A549 (cell line): Measurements from ENCODE around the gene OR10W1. TPM values are rescaled to one million over a fixed set of nuclear protein-coding genes. Genes with fewer than 3 reads are reported as not detected.

Experiments used
- ATAC-seq, 2 experiments: fragments of 200-7000 bp in 1 of 2; fragments of >200 bp in 1 of 2; cut with Nextera tagmentation in 1 of 2; cut with Tn5 transposase in 1 of 2; 3 replicates each; pipeline versions ENCODE4 v1.8.0 to v1.9.1; 2018 to 2020; ENCODE audit warnings: mild to moderate bottlenecking in 1 of 2, moderate library complexity in 1 of 2
- CTCF ChIA-PET: fragments of 300-600 bp; sonication (Branson Sonifier 250); formaldehyde crosslinking; extraction: SDS; loops from one replicate; lab custom pipeline; 2021; ENCODE audit warnings: antibody characterized with exemption, inconsistent platforms; lab: Yijun Ruan, JAX
- POLR2A ChIA-PET: fragments of 350-600 bp; formaldehyde crosslinking; extraction: SDS; loops from one replicate; lab custom pipeline; 2021; ENCODE audit warnings: antibody characterized with exemption, inconsistent platforms; lab: Yijun Ruan, JAX
- DNase-seq, 2 experiments: peaks; one replicate each; pipeline versions ENCODE4 v3.0.0 to v3.0.0-alpha.2; 2011 to 2016; ENCODE audit warnings: low read depth in 1 of 2, low spot score in 1 of 2
- FAIRE-seq: peaks from 2 replicates; lab custom pipeline; 2011; peaks lifted over from hg19 to GRCh38; lab: Jason Lieb, UNC
- H3K27ac ChIP-seq, 2 experiments: fragments of >200 bp; sonication (Bioruptor Twin); formaldehyde crosslinking; 3 replicates each; pipeline ENCODE4 v1.5.1; 2016 to 2017
- H3K4me1 ChIP-seq: fragments of >200 bp; sonication (Bioruptor Twin); formaldehyde crosslinking; 3 replicates; pipeline ENCODE4 v1.6.1; 2016
- H3K4me2 ChIP-seq: fragments of >200 bp; sonication (Bioruptor Twin); formaldehyde crosslinking; 3 replicates; pipeline ENCODE4 v1.6.1; 2016
- H3K4me3 ChIP-seq: fragments of >200 bp; sonication (Bioruptor Twin); formaldehyde crosslinking; 3 replicates; pipeline ENCODE4 v1.5.1; 2016
- H3K9me3 ChIP-seq: fragments of >200 bp; sonication (Bioruptor Twin); formaldehyde crosslinking; 3 replicates; pipeline ENCODE4 v1.6.1; 2016
- CBX2 ChIP-seq: fragments of 200-600 bp; sonication (generic); IDR thresholded peaks from 2 replicates; pipeline ENCODE4 v1.6.1; 2016; ENCODE audit warnings: low read depth, mild to moderate bottlenecking, borderline replicate concordance
- CHD4 ChIP-seq: fragments of 200-600 bp; sonication (generic); IDR thresholded peaks from 2 replicates; pipeline ENCODE4 v1.6.1; 2016; ENCODE audit warnings: antibody characterized with exemption, mild to moderate bottlenecking, borderline replicate concordance
- EHF ChIP-seq: fragments of 250-450 bp; sonication (Bioruptor Pico); IDR thresholded peaks from 2 replicates; pipeline ENCODE4 v1.5.0; 2020; ENCODE audit warnings: mild to moderate bottlenecking
- ESRRA ChIP-seq: fragments of 150-350 bp; IDR thresholded peaks from 2 replicates; pipeline ENCODE4 v1.6.1; 2014; ENCODE audit warnings: mild to moderate bottlenecking, low read length, borderline replicate concordance
- FOXS1 ChIP-seq: fragments of 250-450 bp; sonication (Bioruptor Pico); IDR thresholded peaks from 2 replicates; pipeline ENCODE4 v1.5.0; 2020; ENCODE audit warnings: mild to moderate bottlenecking, moderate library complexity
- GATA3 ChIP-seq: IDR thresholded peaks from 2 replicates; pipeline ENCODE4 v1.6.1; 2012; ENCODE audit warnings: borderline replicate concordance
- HDAC2 ChIP-seq: fragments of 200-600 bp; sonication (generic); IDR thresholded peaks from 2 replicates; pipeline ENCODE4 v1.6.1; 2016
- HEYL ChIP-seq: fragments of 250-450 bp; sonication (Bioruptor Pico); IDR thresholded peaks from 2 replicates; pipeline ENCODE4 v1.8.0; 2021; ENCODE audit warnings: mild to moderate bottlenecking, moderate library complexity
- HOXA7 ChIP-seq: fragments of 250-450 bp; sonication (Bioruptor Pico); IDR thresholded peaks from 2 replicates; pipeline ENCODE4 v1.5.0; 2020; ENCODE audit warnings: mild to moderate bottlenecking, moderate library complexity
- JUN ChIP-seq, 2 experiments: fragments of >200 bp; sonication (Bioruptor Twin); formaldehyde crosslinking; IDR thresholded peaks; 2 replicates in 1 of 2; 3 replicates in 1 of 2; pipeline ENCODE4 v1.6.1; 2016 to 2017
- KDM1A ChIP-seq: fragments of 200-600 bp; sonication (generic); IDR thresholded peaks from 2 replicates; pipeline ENCODE4 v1.6.1; 2016; ENCODE audit warnings: low read depth, mild to moderate bottlenecking
- MAFK ChIP-seq: fragments of 450-650 bp; IDR thresholded peaks from 2 replicates; pipeline ENCODE4 v1.6.1; 2014; ENCODE audit not compliant: partially characterized antibody
- MAZ ChIP-seq: fragments of 150-350 bp; IDR thresholded peaks from 2 replicates; pipeline ENCODE4 v1.6.1; 2014; ENCODE audit warnings: antibody characterized with exemption, low read depth, low read length, borderline replicate concordance
- MYC ChIP-seq: IDR thresholded peaks from 2 replicates; pipeline ENCODE4 v1.6.1; 2012; ENCODE audit warnings: mild to moderate bottlenecking, inconsistent platforms, low read length, improper control_type of control experiment, borderline replicate concordance
- NR3C1 ChIP-seq: fragments of >200 bp; sonication (Bioruptor Twin); formaldehyde crosslinking; IDR thresholded peaks from 3 replicates; pipeline ENCODE4 v1.6.1; 2017
- POLR2A ChIP-seq: IDR thresholded peaks from 2 replicates; pipeline ENCODE4 v1.6.1; 2012; ENCODE audit warnings: mild to moderate bottlenecking, low read length
- POLR2AphosphoS2 ChIP-seq: conservative IDR thresholded peaks from 2 replicates; pipeline ENCODE4 v1.6.1; 2012; ENCODE audit warnings: low read length, improper control_type of control experiment, inconsistent platforms
- TFCP2L1 ChIP-seq: fragments of 250-450 bp; sonication (Bioruptor Pico); IDR thresholded peaks from 2 replicates; pipeline ENCODE4 v1.5.0; 2021; ENCODE audit warnings: mild to moderate bottlenecking
- USF2 ChIP-seq: fragments of 450-650 bp; IDR thresholded peaks from 2 replicates; pipeline ENCODE4 v1.6.1; 2014; ENCODE audit warnings: antibody characterized with exemption
- ZC3H11A ChIP-seq: fragments of 450-650 bp; IDR thresholded peaks from 2 replicates; pipeline ENCODE4 v1.6.1; 2014; ENCODE audit warnings: antibody characterized with exemption, mild to moderate bottlenecking
- ZSCAN20 ChIP-seq: fragments of 250-450 bp; sonication (Bioruptor Pico); IDR thresholded peaks from 2 replicates; pipeline ENCODE4 v1.8.0; 2022; ENCODE audit warnings: mild to moderate bottlenecking, moderate library complexity
- WGBS: methylation state at CpG from one replicate; pipeline ENCODE4 v1.1.6; 2017; ENCODE audit errors: missing lambda C conversion rate; 5-methylcytosine and 5-hydroxymethylcytosine counted together
- polyA plus RNA-seq, 4 experiments: library from polyadenylated mRNA; depleted of rRNA in 3 of 4; stranded (reverse); fragments of >200 nt; fragmentation: RNase III in 1 of 4; extraction: RNeasy Plus Mini Kit Qiagen cat#74134 plus additional on column Dnase treatment in 1 of 4; gene quantifications; 2 replicates in 3 of 4; 3 replicates in 1 of 4; pipeline ENCODE4 v1.2.3, GENCODE V29; 2011 to 2017
- TF ChIP-seq, protein P1 (sequence below): fragments of >200 bp; sonication (Bioruptor Twin); formaldehyde crosslinking; IDR thresholded peaks from 3 replicates; pipeline ENCODE4 v1.6.1; 2016

Gene OR10W1
- polyA plus RNA-seq, 2 of the 4 experiments (the other 2 are of a cell fraction) = not detected

DNA sequence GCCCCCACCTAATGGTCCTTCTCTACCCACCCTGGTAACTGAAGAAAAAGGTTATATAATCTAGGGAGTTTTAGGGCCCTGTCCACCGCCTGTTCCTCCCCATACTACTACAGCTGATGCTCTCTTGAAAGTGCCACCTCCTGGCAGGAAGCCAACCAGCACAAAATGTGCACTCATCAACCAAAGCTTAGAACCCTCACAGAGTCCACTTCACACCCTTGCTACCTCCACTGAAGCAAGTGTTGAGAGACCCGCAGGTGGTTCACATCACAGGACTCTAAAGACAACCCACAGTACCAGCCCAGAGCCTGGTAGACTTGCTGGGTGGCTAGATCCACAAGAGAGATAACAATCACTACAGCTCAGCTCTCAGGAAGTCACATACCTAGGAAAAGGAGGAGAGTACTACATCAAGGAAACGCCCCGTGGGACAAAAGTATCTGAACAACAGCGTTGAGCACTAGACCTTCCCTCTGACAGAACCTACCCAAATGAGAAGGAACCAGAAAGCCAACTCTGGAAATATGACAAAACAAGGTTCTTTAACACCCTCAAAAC is 17.5 kb upstream of the OR10W1 start:
- DNase-seq (no peak), FAIRE-seq (no peak), ATAC-seq (no peak)
- 0% methylated on average over 5 of the region's 5 CpGs for WGBS
- ChIA-PET POLR2A (no interaction called here), CTCF (interaction anchor here (0.7 to 1.3 kb wide), 4 partner anchors 11 to 873 kb away, joined by 3 to 6 read pairs (median 4); no protein-coding TSS in a partner anchor)
- Histone ChIP-seq H3K4me1 (no peaks in the 10 kb centered on the region), H3K9me3 (no peaks in the 10 kb centered on the region), H3K4me2 (no peak overlapping the region), H3K27ac (no peak overlapping the region), H3K4me3 (no peak overlapping the region)
- TF ChIP-seq CHD4 (no peak), ZC3H11A (no peak), HEYL (CRISPR knock-in tag) (no peak), HOXA7 (CRISPR knock-in tag) (no peak), NR3C1 (no peak), POLR2A (no peak), MAFK (no peak), MYC (no peak)
- TF ChIP-seq, protein P1, sequence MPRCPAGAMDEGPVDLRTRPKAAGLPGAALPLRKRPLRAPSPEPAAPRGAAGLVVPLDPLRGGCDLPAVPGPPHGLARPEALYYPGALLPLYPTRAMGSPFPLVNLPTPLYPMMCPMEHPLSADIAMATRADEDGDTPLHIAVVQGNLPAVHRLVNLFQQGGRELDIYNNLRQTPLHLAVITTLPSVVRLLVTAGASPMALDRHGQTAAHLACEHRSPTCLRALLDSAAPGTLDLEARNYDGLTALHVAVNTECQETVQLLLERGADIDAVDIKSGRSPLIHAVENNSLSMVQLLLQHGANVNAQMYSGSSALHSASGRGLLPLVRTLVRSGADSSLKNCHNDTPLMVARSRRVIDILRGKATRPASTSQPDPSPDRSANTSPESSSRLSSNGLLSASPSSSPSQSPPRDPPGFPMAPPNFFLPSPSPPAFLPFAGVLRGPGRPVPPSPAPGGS = no peak

GRCh38 chr11:58276151-58276550 is 8.1 kb upstream of the OR10W1 start:
- ChIA-PET CTCF (interaction anchor here (1.0 kb wide), 1 partner anchor 21 kb away, joined by 3 read pairs; no protein-coding TSS in a partner anchor), POLR2A (no interaction called here)
- DNase-seq = no peak
- no peak for TF ChIP-seq ZSCAN20 (CRISPR knock-in tag)
- TF ChIP-seq TFCP2L1 (CRISPR knock-in tag) = no peak
- no peak for TF ChIP-seq HOXA7 (CRISPR knock-in tag)
- TF ChIP-seq KDM1A = no peak
- no peak for TF ChIP-seq POLR2A
- no peak for TF ChIP-seq ZC3H11A
- no peak for TF ChIP-seq GATA3
- ATAC-seq = no peak
- no peak overlapping the region for H3K4me3 ChIP-seq
- H3K27ac ChIP-seq = no peak overlapping the region
- no peaks in the 10 kb centered on the region for H3K9me3 ChIP-seq
- 0% methylated on average over 1 of the region's 1 CpG for WGBS
- FAIRE-seq = no peak
- no peaks in the 10 kb centered on the region for H3K4me1 ChIP-seq
- H3K4me2 ChIP-seq = no peak overlapping the region

DNA sequence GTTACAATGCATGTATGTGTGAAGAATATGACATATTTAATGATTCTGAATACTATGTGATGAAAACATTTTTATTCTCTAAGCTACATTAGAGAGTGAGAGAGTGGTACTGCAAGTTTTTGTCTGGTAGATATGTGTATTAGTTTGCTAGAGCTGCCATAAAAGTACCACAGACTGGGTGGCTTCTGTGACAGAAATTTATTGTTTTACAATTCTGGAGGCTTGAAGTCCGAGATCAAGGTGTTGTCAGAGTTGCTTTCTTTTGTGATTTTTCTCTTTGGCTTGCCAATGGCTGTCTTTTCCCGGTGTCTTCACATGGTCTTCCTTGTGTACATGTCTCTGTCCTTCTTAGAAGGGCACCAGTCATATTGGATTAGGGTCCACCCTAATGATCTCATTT is 6.9 kb upstream of the OR10W1 start:
- FAIRE-seq (no peak), ATAC-seq (no peak), DNase-seq (no peak)
- Histone ChIP-seq H3K4me3 (no peak overlapping the region), H3K4me1 (no peaks in the 10 kb centered on the region), H3K27ac (no peak overlapping the region), H3K4me2 (no peak overlapping the region), H3K9me3 (no peaks in the 10 kb centered on the region)
- TF ChIP-seq CHD4 = no peak
- TF ChIP-seq FOXS1 (CRISPR knock-in tag) = no peak
- TF ChIP-seq CBX2 = no peak
- TF ChIP-seq POLR2A = no peak
- TF ChIP-seq POLR2AphosphoS2 = no peak
- no peak for TF ChIP-seq ESRRA
- no peak for TF ChIP-seq HDAC2
- no peak for TF ChIP-seq KDM1A
- no peak for TF ChIP-seq EHF (CRISPR knock-in tag)
- no peak for TF ChIP-seq MAZ
- TF ChIP-seq JUN (IDR thresholded peaks at IDR 0.05) = no peak
- no peak for TF ChIP-seq USF2
- POLR2A ChIA-PET = no interaction called here
- WGBS = 0% methylated on average over 2 of the region's 2 CpGs
- CTCF ChIA-PET = no interaction called here
